Progenitor cell of endocrine pancreas (in vitro differentiated cells): ENCODE results near the gene MROH7. TPM values are rescaled to one million over a fixed set of nuclear protein-coding genes. Genes with fewer than 3 reads are reported as not detected.

Experiments used
- DNase-seq: peaks from one replicate; pipeline ENCODE4 v3.0.0; 2021; ENCODE audit warnings: low spot score; ENCODE audit not compliant: unreplicated experiment
- H3K27ac Mint-ChIP-seq: 2 replicates; pipeline ENCODE4 v1.8.0; 2021; ENCODE audit warnings: mild to moderate bottlenecking, moderate library complexity, mixed read lengths
- H3K27me3 Mint-ChIP-seq: 2 replicates; pipeline ENCODE4 v1.8.0; 2021; ENCODE audit warnings: mixed read lengths
- H3K36me3 Mint-ChIP-seq: 2 replicates; pipeline ENCODE4 v1.8.0; 2022; ENCODE audit warnings: mixed read lengths; ENCODE audit not compliant: insufficient read depth
- H3K4me1 Mint-ChIP-seq: 2 replicates; pipeline ENCODE4 v1.8.0; 2021; ENCODE audit warnings: low read depth, mixed read lengths
- H3K4me3 Mint-ChIP-seq: 2 replicates; pipeline ENCODE4 v1.8.0; 2021; ENCODE audit warnings: low read depth, mild to moderate bottlenecking, moderate library complexity, mixed read lengths
- H3K9me3 Mint-ChIP-seq: 2 replicates; pipeline ENCODE4 v1.8.0; 2021; ENCODE audit warnings: low read depth, mixed read lengths
- CTCF ChIP-seq: fragments of 200-600 bp; sonication (generic); IDR thresholded peaks from one replicate; pipeline ENCODE4 v1.5.0; 2021; ENCODE audit warnings: antibody characterized with exemption, mild to moderate bottlenecking; ENCODE audit not compliant: unreplicated experiment
- total RNA-seq: library from RNA; stranded (reverse); gene quantifications from 2 replicates; pipeline ENCODE4 v1.2.1, GENCODE V29; 2021

MROH7 gene
- total RNA-seq, 1 donor from 2014 or later: 0.50 TPM

- DNase-seq: no peak
- H3K9me3 Mint-ChIP-seq: no peaks in the 10 kb centered on the region
- TF ChIP-seq CTCF: no peak
- no peaks in the 10 kb centered on the region for H3K4me1 Mint-ChIP-seq
- H3K36me3 Mint-ChIP-seq: no peaks in the 10 kb centered on the region
- peaks cover 36% of the 10 kb centered on the region for H3K27me3 Mint-ChIP-seq
- no peak overlapping the region for H3K27ac Mint-ChIP-seq
- no peak overlapping the region for H3K4me3 Mint-ChIP-seq
Observed at GRCh38 chr1:54701066-54701465, 59.5 kb downstream of the MROH7 start.

GRCh38 chr1:54701996-54702395, 60.4 kb downstream of the MROH7 start:
- Mint-ChIP-seq H3K4me1 (no peaks in the 10 kb centered on the region), H3K27ac (no peak overlapping the region), H3K36me3 (no peaks in the 10 kb centered on the region), H3K4me3 (no peak overlapping the region), H3K9me3 (no peaks in the 10 kb centered on the region), H3K27me3 (peaks cover 35% of the 10 kb centered on the region)
- no peak for TF ChIP-seq CTCF
- no peak for DNase-seq

GRCh38 chr1:54703471-54703870, 61.9 kb downstream of the MROH7 start:
- no peak for DNase-seq

GRCh38 chr1:54705153-54705552, 63.6 kb downstream of the MROH7 start:
- H3K36me3 Mint-ChIP-seq: no peaks in the 10 kb centered on the region
- H3K27me3 Mint-ChIP-seq: peaks cover 53% of the 10 kb centered on the region

More at GRCh38 chr1:54703471-54703870, 61.9 kb downstream of the MROH7 start:
- Mint-ChIP-seq H3K27ac (no peak overlapping the region), H3K36me3 (no peaks in the 10 kb centered on the region), H3K9me3 (no peaks in the 10 kb centered on the region), H3K27me3 (peaks cover 43% of the 10 kb centered on the region), H3K4me3 (no peak overlapping the region), H3K4me1 (no peaks in the 10 kb centered on the region)
- no peak for TF ChIP-seq CTCF

GRCh38 chr1:54706419-54706818, 64.8 kb downstream of the MROH7 start:
- peaks cover 59% of the 10 kb centered on the region for H3K27me3 Mint-ChIP-seq
- no peaks in the 10 kb centered on the region for H3K36me3 Mint-ChIP-seq
- no peak overlapping the region for H3K4me3 Mint-ChIP-seq
- no peaks in the 10 kb centered on the region for H3K4me1 Mint-ChIP-seq
- TF ChIP-seq CTCF: no peak
- no peak for DNase-seq
- H3K27ac Mint-ChIP-seq: no peak overlapping the region
- H3K9me3 Mint-ChIP-seq: no peaks in the 10 kb centered on the region

More at GRCh38 chr1:54705153-54705552, 63.6 kb downstream of the MROH7 start:
- DNase-seq: no peak
- no peaks in the 10 kb centered on the region for H3K4me1 Mint-ChIP-seq
- no peak overlapping the region for H3K4me3 Mint-ChIP-seq
- no peak for TF ChIP-seq CTCF
- H3K27ac Mint-ChIP-seq: no peak overlapping the region
- no peaks in the 10 kb centered on the region for H3K9me3 Mint-ChIP-seq
